Neural progenitor cell (in vitro differentiated cells): ENCODE results near the gene SLC38A10.

Experiments used
- EZH2 ChIP-seq: fragments of 200-600 bp; sonication (generic); IDR thresholded peaks from 2 replicates; pipeline ENCODE4 v1.6.1; 2017; ENCODE audit warnings: antibody characterized with exemption, mild to moderate bottlenecking, moderate library complexity
- TF ChIP-seq, protein P1 (sequence below): fragments of 200-600 bp; sonication (generic); IDR thresholded peaks from 2 replicates; pipeline ENCODE4 v1.5.1; 2017; ENCODE audit warnings: antibody characterized with exemption, mild to moderate bottlenecking

DNA sequence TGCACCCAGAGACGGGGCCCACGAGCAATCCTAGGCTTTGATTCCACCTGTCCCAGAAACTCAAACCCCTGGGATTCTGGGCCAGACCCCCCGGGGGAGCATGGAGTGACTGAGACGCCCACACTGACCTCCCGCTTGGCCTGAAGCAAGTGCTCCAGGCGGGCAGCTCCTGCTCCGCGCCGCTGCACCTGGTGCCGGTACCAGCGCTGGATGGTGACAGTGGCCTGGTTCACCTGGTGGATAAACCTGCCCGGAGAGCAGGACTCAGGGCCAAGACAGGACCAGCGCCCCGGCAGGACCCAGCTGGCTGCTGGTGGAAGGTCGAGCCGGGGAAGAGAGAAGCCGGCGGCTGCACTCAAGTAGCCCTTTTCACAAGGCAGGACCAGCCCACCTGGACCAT is 94.9 kb downstream of the SLC38A10 start:
- TF ChIP-seq, protein P1, sequence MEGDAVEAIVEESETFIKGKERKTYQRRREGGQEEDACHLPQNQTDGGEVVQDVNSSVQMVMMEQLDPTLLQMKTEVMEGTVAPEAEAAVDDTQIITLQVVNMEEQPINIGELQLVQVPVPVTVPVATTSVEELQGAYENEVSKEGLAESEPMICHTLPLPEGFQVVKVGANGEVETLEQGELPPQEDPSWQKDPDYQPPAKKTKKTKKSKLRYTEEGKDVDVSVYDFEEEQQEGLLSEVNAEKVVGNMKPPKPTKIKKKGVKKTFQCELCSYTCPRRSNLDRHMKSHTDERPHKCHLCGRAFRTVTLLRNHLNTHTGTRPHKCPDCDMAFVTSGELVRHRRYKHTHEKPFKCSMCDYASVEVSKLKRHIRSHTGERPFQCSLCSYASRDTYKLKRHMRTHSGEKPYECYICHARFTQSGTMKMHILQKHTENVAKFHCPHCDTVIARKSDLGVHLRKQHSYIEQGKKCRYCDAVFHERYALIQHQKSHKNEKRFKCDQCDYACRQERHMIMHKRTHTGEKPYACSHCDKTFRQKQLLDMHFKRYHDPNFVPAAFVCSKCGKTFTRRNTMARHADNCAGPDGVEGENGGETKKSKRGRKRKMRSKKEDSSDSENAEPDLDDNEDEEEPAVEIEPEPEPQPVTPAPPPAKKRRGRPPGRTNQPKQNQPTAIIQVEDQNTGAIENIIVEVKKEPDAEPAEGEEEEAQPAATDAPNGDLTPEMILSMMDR = no peak
- TF ChIP-seq EZH2 = no peak
